Measurements from ENCODE around the gene CD82.

Gene CD82

GRCh38 chr11:44608991-44609782, 43.7 kb downstream of the CD82 start:
- TF ChIP-seq CTCF (conservative IDR thresholded peaks at IDR 0.05; ENCODE audit: control insufficient read depth, insufficient read depth, low read depth, low read length): no peak
- no peak for DNase-seq (ENCODE audit: low read depth)
- H3K4me3 ChIP-seq (ENCODE audit: control insufficient read depth, low read depth, low read length): no peak overlapping the region

DNA sequence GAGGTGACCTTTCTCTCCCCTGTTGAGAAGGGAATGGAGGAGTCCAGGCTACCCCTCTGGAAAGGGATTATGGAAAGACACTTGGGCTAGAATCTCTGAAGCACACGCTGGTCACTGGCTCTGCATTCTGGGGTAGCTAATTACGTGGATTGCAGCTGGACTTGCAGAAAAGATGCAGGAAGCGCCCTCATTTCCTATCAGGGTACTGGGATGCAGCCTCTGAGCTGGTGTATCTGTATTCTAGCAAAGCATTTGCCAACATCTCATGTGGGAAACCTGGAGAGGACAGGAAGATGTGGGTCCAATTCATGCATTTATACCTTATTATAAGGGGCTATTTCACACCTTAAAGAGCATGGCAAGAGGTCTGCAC, 44.3 kb downstream of the CD82 start:
- no peak overlapping the region for H3K4me3 ChIP-seq (ENCODE audit: control insufficient read depth, low read depth, low read length)

GRCh38 chr11:44610186-44610955, 44.9 kb downstream of the CD82 start:
- no peak for TF ChIP-seq CTCF (conservative IDR thresholded peaks at IDR 0.05; ENCODE audit: control insufficient read depth, insufficient read depth, low read depth, low read length)
- DNase-seq (ENCODE audit: low read depth): no peak
- H3K4me3 ChIP-seq (ENCODE audit: control insufficient read depth, low read depth, low read length): no peak overlapping the region

More for the DNA sequence above, 44.3 kb downstream of the CD82 start:
- TF ChIP-seq CTCF (conservative IDR thresholded peaks at IDR 0.05; ENCODE audit: control insufficient read depth, insufficient read depth, low read depth, low read length): no peak
- no peak for DNase-seq (ENCODE audit: low read depth)

DNA sequence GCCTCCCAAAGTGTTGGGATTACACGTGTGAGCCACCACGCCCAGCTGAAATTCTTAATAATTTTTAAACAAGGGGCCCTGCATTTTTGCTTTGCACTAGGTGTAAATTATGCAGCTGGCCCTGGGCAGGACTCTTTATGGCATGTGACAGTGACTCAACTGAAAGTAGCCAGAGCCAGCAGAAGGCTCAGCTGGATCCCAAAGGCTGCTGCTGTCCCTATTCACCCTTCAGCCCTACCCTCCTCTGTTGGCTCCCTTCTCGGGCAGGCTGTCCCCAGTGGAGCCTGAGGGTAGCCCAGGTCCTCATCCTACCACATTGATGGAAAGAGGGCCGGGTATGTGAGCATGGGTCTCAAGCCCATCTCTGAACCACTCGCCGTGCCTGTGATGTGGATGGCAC, 45.6 kb downstream of the CD82 start:
- no peak for TF ChIP-seq CTCF (conservative IDR thresholded peaks at IDR 0.05; ENCODE audit: control insufficient read depth, insufficient read depth, low read depth, low read length)
- no peak for DNase-seq (ENCODE audit: low read depth)
- no peak overlapping the region for H3K4me3 ChIP-seq (ENCODE audit: control insufficient read depth, low read depth, low read length)

DNA sequence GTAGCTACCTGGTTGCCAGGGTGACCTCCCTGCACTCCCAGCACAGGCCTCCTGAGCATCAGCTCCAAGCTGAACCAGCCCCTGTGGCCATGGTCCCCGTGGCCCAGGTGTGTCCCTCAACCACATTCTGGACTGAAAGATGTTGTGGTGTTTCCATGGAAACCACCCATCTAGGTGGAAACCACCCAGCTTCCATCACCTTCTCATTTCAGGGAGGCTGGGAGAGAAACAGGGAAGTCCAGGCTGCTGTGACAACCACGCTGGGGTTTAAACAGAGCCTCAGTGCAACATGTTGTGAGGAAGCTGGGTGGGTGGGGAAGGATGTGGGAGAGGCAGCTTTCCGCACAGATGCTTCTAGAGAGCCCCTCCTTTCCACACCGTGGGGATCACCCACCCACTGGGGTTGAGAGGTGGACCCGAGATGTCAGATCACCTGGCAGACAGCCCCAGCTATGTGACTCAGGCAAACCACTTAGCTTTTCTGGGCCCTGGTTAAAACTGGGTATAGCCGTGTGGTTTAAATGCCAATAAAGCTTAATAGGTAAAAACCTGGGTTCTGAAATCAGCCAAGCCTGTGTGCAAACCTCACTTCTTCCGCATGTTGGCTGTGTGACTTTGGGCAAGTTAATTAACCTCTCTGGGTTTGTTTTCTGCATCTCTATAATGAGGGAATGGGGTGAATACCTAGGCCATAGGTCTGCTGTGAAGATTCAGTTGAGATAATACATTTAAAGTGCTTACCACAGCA, 46.4 kb downstream of the CD82 start:
- H3K4me3 ChIP-seq (ENCODE audit: control insufficient read depth, low read depth, low read length): no peak overlapping the region
- no peak for TF ChIP-seq CTCF (conservative IDR thresholded peaks at IDR 0.05; ENCODE audit: control insufficient read depth, insufficient read depth, low read depth, low read length)
- DNase-seq (ENCODE audit: low read depth): no peak

DNA sequence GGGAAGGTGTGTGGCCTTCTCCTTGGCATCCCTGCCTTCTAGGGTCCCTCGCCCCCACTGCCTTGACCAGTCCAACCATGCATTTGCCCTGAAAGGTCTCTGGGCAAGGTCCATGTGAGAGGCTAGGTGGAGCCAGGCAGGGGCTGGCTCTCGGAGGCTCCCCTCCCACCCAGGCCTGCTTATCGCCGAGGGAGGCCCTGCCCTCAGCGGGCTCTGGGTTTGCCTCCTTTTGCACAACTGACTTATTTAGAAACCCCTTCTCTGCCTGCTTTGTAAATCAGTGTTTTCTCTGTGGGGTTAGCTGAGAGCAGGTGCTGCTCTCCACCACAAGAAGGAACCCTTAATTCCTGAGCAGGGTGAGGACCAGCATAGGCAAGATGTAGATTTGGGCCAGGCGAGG, 47.7 kb downstream of the CD82 start:
- H3K4me3 ChIP-seq (ENCODE audit: control insufficient read depth, low read depth, low read length): no peak overlapping the region
- TF ChIP-seq CTCF (conservative IDR thresholded peaks at IDR 0.05; ENCODE audit: control insufficient read depth, insufficient read depth, low read depth, low read length): no peak
- no peak for DNase-seq (ENCODE audit: low read depth)

All from fibroblast of mammary gland (primary cell).